NCI-H1417 treated with DMSO at 0.1 percent for 48 hours (cell line): ENCODE measurements around the gene CDH16.
"Not testable (repeated sequence)": the region's sequence is repeated elsewhere in the genome, so short reads cannot be mapped to it uniquely, and the experiment has no call there.

ENCODE experiments used
- DNase-seq: peaks from one replicate; lab custom pipeline; 2025; lab: John Stamatoyannopoulos, UW

The CDH16 gene

GRCh38 chr16:66908762-66909559 is 9.7 kb downstream of the CDH16 start:
- DNase-seq, result no peak

DNA sequence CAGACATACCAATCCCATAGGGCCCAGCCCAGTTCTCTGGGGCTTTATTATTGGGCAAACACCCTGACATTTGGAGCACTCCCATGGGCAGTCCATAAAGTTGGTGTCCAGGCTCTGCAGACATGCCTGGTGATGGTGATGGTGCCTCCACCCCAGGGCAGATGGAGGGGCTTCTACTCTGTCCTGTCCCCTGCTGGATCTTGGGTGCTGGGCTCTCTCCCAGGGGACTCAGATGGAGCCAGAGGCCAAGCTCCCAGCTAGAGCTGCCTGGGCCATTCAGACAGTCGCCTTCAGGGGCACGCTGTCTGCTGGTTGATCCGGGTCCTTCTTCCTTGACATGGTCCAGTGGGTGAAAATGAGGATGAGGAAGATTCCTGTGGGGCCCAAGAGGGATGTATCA is 10.6 kb downstream of the CDH16 start:
- DNase-seq, result no peak

- no peak for DNase-seq
Measured at GRCh38 chr16:66906916-66907836, 11.5 kb downstream of the CDH16 start.

DNA sequence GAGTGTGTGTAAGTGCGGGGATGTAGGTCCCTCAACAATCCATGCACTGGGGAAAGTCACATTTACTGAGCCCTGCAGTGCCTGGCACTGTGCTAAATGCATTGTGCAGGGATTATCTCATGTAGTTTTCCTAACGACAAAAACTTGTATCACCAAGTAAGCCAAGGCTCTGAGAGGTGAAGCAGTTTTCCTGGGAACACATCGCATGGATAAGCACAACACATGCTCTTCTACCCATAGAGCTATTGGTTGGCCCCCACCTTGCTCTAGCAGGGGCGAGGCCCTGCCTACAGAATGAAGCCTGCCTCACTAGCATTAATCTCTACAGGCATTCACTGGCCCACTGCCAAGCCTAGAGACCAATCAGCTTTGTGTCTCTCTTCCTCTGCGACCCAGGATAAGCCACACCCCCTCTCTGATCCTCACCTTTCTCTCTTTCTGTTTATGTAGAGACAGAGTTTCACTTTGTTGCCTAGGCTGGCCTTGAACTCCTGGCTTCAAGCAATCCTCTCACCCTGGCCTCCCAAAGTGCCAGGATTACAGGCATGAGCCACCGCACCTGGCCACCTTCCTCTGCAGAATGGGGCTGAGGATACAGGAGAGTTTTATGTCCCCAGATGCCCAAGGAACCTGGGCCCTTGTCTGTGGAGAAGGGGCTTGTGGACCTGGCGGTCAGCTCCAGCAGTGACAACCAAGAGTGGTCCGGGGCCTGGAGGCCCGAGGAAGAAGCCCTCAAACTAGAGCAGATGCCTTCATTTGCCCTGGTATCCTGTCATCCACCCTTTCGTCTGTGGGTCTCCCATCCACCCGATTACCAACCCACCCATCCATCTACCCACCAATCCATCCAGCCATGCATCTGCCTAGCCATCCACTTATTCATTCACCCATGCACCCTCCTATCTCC is 12.8 kb downstream of the CDH16 start:
- no peak for DNase-seq

DNA sequence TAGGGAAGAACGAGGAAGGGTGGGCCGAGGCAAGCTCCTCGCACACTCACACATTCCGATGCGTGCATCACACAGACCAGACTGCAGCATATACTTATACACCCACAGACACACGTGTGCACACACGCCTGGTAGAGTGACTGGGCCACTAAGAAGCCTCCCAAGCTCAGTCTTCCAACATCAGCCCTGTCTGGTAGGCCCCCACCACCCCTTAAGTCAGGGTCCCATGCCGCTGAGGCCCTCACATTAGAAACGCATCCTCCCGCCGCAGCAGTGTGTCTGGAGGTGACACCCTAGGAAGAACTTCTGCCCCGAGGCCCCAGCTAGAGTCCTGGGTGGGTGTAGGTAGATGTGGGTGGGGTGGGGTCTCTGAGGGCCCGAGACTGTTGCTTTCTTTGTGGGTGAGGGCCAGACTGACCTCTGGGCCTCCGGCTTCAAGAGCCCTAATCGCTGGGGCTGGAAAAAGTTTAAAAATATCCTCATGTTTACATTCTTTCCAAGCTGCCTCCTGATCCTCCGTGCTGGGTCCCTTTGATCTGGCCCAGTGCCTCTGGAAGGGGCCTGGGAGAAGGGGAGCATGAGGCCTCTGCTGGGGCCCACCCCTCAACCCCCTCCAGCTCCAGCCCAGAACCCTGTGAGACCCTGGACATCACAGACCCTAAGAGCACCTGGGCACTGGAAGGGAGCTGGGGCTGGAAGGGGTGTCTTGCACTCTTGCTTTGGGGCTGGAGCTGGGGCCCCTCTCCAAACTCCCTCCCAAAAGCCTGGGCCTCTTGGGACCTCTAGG is 13.6 kb downstream of the CDH16 start:
- no peak for DNase-seq

DNA sequence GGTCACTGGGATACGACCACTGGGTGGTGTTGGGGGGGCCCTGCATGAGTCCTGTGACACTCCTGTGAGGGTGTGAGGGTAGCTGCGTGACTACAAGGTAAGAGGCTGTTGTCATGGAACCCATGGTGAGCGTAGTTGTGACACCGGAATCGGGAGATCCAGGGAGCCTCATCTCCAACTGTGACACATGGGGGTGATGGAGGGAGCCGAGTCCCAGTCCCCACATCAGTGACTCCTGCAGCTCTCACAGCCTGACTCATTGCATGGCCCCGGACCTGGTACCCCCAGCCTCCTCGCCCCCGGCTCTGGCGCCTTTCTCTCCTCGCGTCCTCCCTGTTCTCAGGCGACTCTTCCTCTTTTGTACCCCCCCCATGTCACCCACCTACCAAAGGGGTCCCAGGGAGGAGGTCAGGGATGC is 14.2 kb downstream of the CDH16 start:
- no peak for DNase-seq

- DNase-seq, result no peak
Measured at GRCh38 chr16:66903544-66904427, 14.9 kb downstream of the CDH16 start.

DNA sequence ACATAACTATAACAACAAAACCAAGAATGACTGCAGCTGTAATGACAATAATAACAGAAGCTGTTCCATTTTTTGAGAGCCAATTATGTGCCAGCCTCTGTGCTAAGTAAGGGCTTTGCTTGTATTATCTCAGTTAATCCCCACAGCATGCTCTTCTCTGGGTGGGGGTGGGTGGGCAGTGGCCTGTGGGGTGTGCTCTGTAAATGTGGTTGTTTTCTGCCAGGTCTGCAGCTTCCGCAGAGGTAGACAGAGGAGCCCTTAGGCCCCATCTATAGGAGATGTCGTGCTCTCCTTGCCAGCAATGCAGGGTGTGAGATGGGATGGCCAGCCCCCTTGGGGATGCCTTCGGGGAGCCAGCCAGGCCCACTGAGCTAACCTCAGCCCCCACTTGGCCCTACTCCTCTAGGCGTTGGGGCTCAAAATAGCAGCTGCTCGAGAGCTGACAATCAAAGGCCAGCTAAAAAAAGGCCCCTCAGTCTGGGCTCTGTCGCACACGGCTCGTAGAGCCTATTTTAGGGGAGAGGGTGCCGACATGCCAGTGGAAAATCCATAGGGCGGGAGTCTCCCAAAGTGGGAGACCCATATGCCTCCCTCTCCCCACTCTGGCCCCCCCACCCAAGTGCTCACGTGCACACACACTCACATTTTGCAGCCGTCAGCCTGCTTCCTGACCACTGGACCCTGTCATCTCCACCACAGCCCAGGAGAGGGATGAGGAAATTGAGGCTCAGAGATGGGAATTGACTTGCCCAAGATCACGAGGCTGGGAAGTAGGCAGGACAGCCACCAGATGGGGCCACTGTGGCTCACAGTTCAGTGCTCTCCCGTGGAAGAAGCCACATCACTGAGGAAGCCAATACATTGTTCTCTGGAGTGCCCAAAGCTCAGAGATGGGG is 15.8 kb downstream of the CDH16 start:
- DNase-seq, result no peak

DNA sequence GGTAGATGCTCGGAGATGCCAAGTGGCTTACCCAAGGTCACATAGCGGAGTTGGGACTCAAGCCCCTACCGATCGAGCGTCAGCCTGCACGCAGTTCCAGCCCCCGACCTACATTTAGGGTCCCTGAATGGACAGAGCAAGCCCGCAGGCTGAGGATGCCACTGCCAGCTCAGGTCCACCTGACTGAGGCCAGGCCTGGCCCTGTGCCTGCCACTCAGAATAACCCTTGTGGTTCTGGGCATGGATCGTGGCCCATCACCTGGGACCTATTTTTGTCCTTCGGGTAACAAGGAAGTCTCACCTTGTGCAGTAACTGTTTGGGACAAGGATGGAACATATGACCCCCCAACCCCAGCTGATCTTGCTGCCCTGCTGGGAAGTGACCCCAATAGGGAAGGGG is 17.1 kb downstream of the CDH16 start:
- DNase-seq, result no peak

DNA sequence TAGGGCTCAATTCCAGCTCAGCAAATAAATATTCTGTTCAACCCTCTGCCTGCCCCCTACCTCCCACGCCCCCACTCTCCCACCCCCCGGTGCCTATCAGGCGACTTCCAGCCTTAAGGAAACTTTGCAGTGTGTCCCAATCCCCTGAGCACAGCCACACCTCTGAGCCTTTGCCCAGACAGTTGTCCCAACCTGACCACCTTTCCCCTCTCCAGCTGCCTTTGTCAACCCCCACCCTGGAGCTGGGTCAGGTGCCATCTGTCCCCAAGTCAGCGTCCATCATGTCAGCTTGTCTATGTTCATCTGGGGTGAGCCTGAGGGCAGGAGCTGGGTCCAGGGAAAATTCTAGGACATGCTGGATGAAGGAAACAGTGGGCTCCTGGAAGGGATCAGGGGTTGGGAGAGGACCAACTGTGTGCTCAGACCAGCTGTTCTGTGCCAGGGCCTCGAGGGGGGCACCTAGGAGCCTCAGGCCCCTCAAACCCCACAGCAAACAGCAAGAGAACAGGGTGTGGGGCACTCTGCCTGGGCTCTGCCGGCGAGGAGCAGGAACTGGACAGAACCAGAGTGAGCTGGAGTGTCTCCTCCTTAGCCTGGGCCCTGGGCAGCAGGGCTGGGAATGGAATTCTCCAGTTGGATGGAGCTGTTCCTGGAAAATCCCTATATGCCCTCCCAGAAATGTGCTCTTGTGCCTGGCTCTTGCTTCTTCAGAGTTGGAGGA is 17.8 kb downstream of the CDH16 start:
- DNase-seq, result no peak

DNA sequence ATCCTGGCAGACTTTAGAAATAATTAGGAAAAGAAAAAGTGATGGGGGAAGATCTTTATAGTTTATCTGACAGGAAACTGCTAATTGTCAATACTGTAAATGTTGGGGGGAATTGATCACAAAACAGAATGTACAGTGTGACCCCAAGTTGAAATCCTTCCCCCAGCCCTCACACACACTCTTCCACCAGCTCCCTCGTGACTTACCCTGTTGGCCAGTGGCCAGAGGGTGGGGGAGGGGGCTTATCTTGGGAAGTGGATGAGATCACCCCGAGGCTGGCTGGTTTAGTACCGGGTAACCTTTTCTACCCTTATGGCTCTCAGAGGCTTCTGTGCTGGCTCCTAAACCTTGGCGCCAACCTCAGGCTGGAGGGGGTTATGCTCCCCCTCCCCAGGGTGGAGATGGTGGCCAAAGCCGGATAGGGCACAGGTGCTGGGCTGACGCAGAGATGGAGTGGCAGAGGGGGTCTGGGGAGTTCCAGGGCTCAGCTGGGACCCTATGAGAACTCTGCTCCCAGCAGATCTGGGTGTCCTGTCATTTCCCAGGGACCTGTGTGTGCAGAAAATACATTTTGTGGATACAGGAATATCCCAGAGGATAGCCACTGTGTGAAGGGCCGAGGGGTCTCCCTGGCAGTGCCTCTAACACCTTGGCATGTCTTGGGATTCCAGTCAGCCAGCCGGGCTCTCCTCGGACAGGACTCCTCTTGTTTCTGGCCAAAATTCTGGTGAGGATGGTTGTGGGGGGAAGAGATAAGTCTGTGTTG is 18.6 kb downstream of the CDH16 start:
- DNase-seq, result no peak

DNA sequence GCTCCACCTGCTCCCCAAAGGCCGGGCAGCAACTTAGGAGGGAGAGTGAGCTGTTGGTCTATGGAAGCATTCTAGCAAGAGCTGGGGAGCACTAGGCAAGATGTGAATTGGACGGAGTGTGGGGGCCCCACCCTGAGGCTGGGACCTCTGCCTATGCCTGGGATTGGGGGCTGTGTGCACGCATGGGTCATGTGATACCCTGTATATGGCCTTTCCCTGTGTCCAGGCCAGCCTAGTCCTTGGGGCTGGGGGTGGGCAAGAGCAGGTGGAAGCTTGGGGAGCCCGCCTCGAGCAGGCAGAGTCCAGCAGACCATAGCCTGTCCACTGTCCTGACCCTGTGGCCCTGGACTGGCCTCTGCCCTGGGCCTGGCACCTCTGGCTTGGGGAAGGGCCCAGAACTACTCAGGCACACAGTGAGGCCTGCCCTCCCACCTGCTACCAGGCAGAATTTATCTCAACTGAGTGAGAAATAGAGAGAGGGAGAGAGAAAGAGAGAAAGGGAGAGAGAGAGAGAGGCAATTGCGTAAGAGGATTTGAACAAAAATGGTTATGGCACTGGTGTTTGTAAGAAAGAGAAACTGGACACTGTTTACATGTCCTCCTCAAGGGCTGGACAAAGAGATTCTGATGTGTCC is 19.3 kb downstream of the CDH16 start:
- DNase-seq, result no peak

DNA sequence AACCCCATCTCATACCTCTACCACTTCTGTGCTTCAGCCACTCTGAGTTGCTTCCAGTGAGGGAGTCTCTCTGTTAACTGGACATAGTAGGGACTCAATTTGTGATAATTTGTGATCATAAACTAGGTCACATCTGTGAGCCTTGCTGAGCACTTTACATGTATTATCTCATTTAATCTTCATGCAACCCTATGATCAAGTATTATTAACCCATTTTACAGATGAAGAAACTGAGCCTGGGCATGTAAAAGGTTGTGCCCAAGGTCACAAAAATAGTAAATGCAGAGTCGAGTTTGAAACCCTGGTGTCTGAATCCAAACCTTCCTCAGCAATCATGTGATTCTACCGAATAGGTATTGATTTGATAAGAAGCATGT is 19.8 kb downstream of the CDH16 start:
- DNase-seq, result no peak

- no peak for DNase-seq
Measured at GRCh38 chr16:66898207-66898606, 20.5 kb downstream of the CDH16 start.

- not testable (repeated sequence) for DNase-seq
Measured at GRCh38 chr16:66896682-66897081, 22.0 kb downstream of the CDH16 start.

- DNase-seq, result no peak
Measured at GRCh38 chr16:66895999-66896398, 22.7 kb downstream of the CDH16 start.

GRCh38 chr16:66895689-66895979 is 23.1 kb downstream of the CDH16 start:
- no peak for DNase-seq
